WTC11 (cell line): ENCODE data around the gene GPATCH1. TPM values are rescaled to one million over a fixed set of nuclear protein-coding genes. Genes with fewer than 3 reads are reported as not detected.

Experiments used
- ARID4B ChIP-seq: sonication (generic); formaldehyde crosslinking; IDR thresholded peaks from 2 replicates; pipeline ENCODE4 v1.8.0; 2023; ENCODE audit warnings: missing genetic modification reagents, mild to moderate bottlenecking, borderline replicate concordance
- ATF2 ChIP-seq: sonication (generic); formaldehyde crosslinking; IDR thresholded peaks from 2 replicates; pipeline ENCODE4 v1.8.1; 2022; ENCODE audit warnings: low read depth, missing genetic modification reagents, borderline replicate concordance
- ATF6 ChIP-seq: sonication (generic); formaldehyde crosslinking; IDR thresholded peaks from 2 replicates; pipeline ENCODE4 v1.8.1; 2023; ENCODE audit warnings: mild to moderate bottlenecking, missing genetic modification reagents
- CREB1 ChIP-seq: sonication (generic); formaldehyde crosslinking; IDR thresholded peaks from 2 replicates; pipeline ENCODE4 v1.8.0; 2023; ENCODE audit warnings: mild to moderate bottlenecking, missing genetic modification reagents
- CTCF ChIP-seq: fragments of 200-600 bp; IDR thresholded peaks from 2 replicates; pipeline ENCODE4 v1.8.0; 2022; ENCODE audit warnings: antibody characterized with exemption
- ESRRA ChIP-seq: sonication (generic); formaldehyde crosslinking; IDR thresholded peaks from 2 replicates; pipeline ENCODE4 v1.8.1; 2022; ENCODE audit warnings: mild to moderate bottlenecking, missing genetic modification reagents, borderline replicate concordance
- GRHL2 ChIP-seq: fragments of 250-450 bp; sonication (Bioruptor Pico); IDR thresholded peaks from 2 replicates; pipeline ENCODE4 v1.8.0; 2022; ENCODE audit warnings: mild to moderate bottlenecking, moderate library complexity; ENCODE audit not compliant: insufficient replicate concordance, severe bottlenecking
- JUN ChIP-seq: sonication (generic); formaldehyde crosslinking; IDR thresholded peaks from 2 replicates; pipeline ENCODE4 v1.8.0; 2023; ENCODE audit warnings: mild to moderate bottlenecking, missing genetic modification reagents
- MXD4 ChIP-seq: fragments of 250-450 bp; sonication (Bioruptor Pico); IDR thresholded peaks from 2 replicates; pipeline ENCODE4 v1.8.0; 2021; ENCODE audit warnings: mild to moderate bottlenecking, moderate library complexity, borderline replicate concordance
- MYBL2 ChIP-seq: sonication (generic); formaldehyde crosslinking; IDR thresholded peaks from 2 replicates; pipeline ENCODE4 v1.8.1; 2023; ENCODE audit warnings: mild to moderate bottlenecking, moderate library complexity, missing genetic modification reagents
- NFATC4 ChIP-seq: fragments of 250-450 bp; sonication (Bioruptor Pico); IDR thresholded peaks from 2 replicates; pipeline ENCODE4 v1.9.0; 2021; ENCODE audit warnings: mild to moderate bottlenecking
- NR1H2 ChIP-seq: sonication (generic); formaldehyde crosslinking; IDR thresholded peaks from 2 replicates; pipeline ENCODE4 v1.9.0; 2021; ENCODE audit warnings: mild to moderate bottlenecking, moderate library complexity, missing genetic modification reagents
- NR2C2 ChIP-seq: sonication (generic); formaldehyde crosslinking; IDR thresholded peaks from 2 replicates; pipeline ENCODE4 v1.8.0; 2022; ENCODE audit warnings: mild to moderate bottlenecking, missing genetic modification reagents
- NR3C1 ChIP-seq: sonication (generic); formaldehyde crosslinking; conservative IDR thresholded peaks from 2 replicates; pipeline ENCODE4 v1.8.1; 2023; ENCODE audit warnings: low read depth, mild to moderate bottlenecking, missing genetic modification reagents
- PRRX2 ChIP-seq: fragments of 250-450 bp; sonication (Bioruptor Pico); IDR thresholded peaks from 2 replicates; pipeline ENCODE4 v1.8.0; 2021; ENCODE audit warnings: mild to moderate bottlenecking
- STAT6 ChIP-seq: sonication (generic); formaldehyde crosslinking; conservative IDR thresholded peaks from 2 replicates; pipeline ENCODE4 v1.8.1; 2023; ENCODE audit warnings: mild to moderate bottlenecking, low read depth, missing genetic modification reagents, moderate library complexity
- TCF7 ChIP-seq: sonication (generic); formaldehyde crosslinking; IDR thresholded peaks from 2 replicates; pipeline ENCODE4 v1.8.0; 2022; ENCODE audit warnings: mild to moderate bottlenecking, low read depth, missing genetic modification reagents, moderate library complexity
- USF1 ChIP-seq: sonication (generic); formaldehyde crosslinking; IDR thresholded peaks from 2 replicates; pipeline ENCODE4 v1.8.0; 2022; ENCODE audit warnings: mild to moderate bottlenecking, missing genetic modification reagents
- USF2 ChIP-seq: sonication (generic); formaldehyde crosslinking; IDR thresholded peaks from 2 replicates; pipeline ENCODE4 v1.8.1; 2023; ENCODE audit warnings: mild to moderate bottlenecking, missing genetic modification reagents, moderate library complexity
- ZNF121 ChIP-seq: sonication (generic); formaldehyde crosslinking; IDR thresholded peaks from 2 replicates; pipeline ENCODE4 v1.8.0; 2023; ENCODE audit warnings: missing genetic modification reagents
- ZNF232 ChIP-seq: sonication (generic); formaldehyde crosslinking; IDR thresholded peaks from 2 replicates; pipeline ENCODE4 v1.8.0; 2022; ENCODE audit warnings: mild to moderate bottlenecking, missing genetic modification reagents
- ZNF396 ChIP-seq: fragments of 250-450 bp; sonication (Bioruptor Pico); IDR thresholded peaks from 2 replicates; pipeline ENCODE4 v1.8.0; 2021; ENCODE audit warnings: mild to moderate bottlenecking, moderate library complexity, borderline replicate concordance
- total RNA-seq: library from RNA; stranded (reverse); gene quantifications from 3 replicates; pipeline ENCODE4 v1.2.3, GENCODE V29; 2021

Gene GPATCH1
- total RNA-seq, 1 experiment from 2014 or later = 10.7 TPM

GRCh38 chr19:33177417-33177979 is 96.5 kb downstream of the GPATCH1 start (continued):
- TF ChIP-seq USF2 (CRISPR knock-in tag) (no peak), CTCF (0 out of 2 replicates have a peak, but pooled peaks have one; percentile 15), ATF2 (CRISPR knock-in tag) (no peak), MXD4 (CRISPR knock-in tag) (no peak), USF1 (CRISPR knock-in tag) (no peak), NR3C1 (CRISPR knock-in tag) (no peak), NFATC4 (peak; percentile 56; the same call in 1 of the 2 replicates), ZNF121 (CRISPR knock-in tag) (0 out of 2 replicates have a peak, but pooled peaks have one; percentile 34), PRRX2 (CRISPR knock-in tag) (no peak), ESRRA (CRISPR knock-in tag) (no peak), NR2C2 (CRISPR knock-in tag) (no peak), MYBL2 (no peak), GRHL2 (CRISPR knock-in tag) (no peak), JUN (CRISPR knock-in tag) (no peak), NR1H2 (no peak), STAT6 (no peak), ARID4B (CRISPR knock-in tag) (0 out of 2 replicates have a peak, but pooled peaks have one; percentile 39), ATF6 (CRISPR knock-in tag) (no peak), ZNF232 (CRISPR knock-in tag) (no peak), TCF7 (CRISPR knock-in tag) (no peak), ZNF396 (CRISPR knock-in tag) (no peak), CREB1 (CRISPR knock-in tag) (no peak)
